ENCODE results near the gene GNG7.

DNA sequence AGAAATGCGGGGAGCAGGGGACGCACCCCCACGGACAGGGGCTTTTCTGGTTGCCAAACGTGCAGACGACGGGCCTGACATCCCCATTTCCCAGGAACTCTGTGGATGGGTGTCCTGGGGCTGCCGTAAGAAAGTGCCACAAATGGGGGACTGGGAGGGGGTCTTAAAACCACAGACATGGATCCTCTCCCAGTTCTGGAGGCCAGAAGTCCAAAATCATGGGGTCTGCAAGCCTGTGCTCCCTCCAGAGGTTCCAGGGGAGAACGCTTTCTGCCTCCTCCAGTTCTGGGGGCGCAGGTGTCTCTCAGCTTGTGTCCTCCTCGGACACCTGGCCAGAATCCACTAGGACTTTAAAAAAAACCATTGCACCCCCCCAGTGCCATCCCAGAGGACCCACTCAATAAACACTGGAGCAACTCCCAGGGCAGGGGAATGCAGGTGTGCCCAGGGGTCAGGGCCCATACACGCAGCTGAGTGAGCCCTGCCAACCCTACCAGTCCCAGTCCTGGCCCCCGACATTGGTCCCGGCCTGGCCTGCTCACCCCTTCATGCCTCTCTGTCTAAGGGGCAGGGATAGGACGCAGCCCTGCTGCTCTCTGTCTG lies 122.7 kb downstream of the GNG7 start:
- TF ChIP-seq, protein P1, sequence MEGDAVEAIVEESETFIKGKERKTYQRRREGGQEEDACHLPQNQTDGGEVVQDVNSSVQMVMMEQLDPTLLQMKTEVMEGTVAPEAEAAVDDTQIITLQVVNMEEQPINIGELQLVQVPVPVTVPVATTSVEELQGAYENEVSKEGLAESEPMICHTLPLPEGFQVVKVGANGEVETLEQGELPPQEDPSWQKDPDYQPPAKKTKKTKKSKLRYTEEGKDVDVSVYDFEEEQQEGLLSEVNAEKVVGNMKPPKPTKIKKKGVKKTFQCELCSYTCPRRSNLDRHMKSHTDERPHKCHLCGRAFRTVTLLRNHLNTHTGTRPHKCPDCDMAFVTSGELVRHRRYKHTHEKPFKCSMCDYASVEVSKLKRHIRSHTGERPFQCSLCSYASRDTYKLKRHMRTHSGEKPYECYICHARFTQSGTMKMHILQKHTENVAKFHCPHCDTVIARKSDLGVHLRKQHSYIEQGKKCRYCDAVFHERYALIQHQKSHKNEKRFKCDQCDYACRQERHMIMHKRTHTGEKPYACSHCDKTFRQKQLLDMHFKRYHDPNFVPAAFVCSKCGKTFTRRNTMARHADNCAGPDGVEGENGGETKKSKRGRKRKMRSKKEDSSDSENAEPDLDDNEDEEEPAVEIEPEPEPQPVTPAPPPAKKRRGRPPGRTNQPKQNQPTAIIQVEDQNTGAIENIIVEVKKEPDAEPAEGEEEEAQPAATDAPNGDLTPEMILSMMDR (optimal IDR thresholded peaks at IDR 0.05 in 1 of 3, IDR thresholded peaks at IDR 0.05 in 1 of 3, conservative IDR thresholded peaks at IDR 0.05 in 1 of 3; ENCODE audit: extremely low read depth in 1 of 3, insufficient read depth in 2 of 3, low read length in 3 of 3): no peak
- no peak for TF ChIP-seq EZH2 (IDR thresholded peaks at IDR 0.05; ENCODE audit: low read length)
